Bronchial epithelial cell (primary cell): ENCODE results near the gene DBR1. TPM values are rescaled to one million over a fixed set of nuclear protein-coding genes. Genes with fewer than 3 reads are reported as not detected.
"Not testable (repeated sequence)": the region's sequence is repeated elsewhere in the genome, so short reads cannot be mapped to it uniquely, and the experiment has no call there.

Experiments used
- DNase-seq: peaks from one replicate; pipeline ENCODE4 v3.0.0-alpha.2; 2010; ENCODE audit warnings: low read depth
- FAIRE-seq: peaks from 2 replicates; lab custom pipeline; 2011; peaks lifted over from hg19 to GRCh38; lab: Jason Lieb, UNC
- H3K27me3 ChIP-seq: 2 replicates; pipeline ENCODE4 v1.5.1; 2011; ENCODE audit warnings: low read length; ENCODE audit not compliant: control insufficient read depth, insufficient read depth
- H3K36me3 ChIP-seq: 2 replicates; pipeline ENCODE4 v1.5.1; 2011; ENCODE audit warnings: low read length; ENCODE audit not compliant: control insufficient read depth, insufficient read depth
- H3K4me3 ChIP-seq: 2 replicates; pipeline ENCODE4 v1.5.1; 2011; ENCODE audit warnings: mild to moderate bottlenecking, low read depth, low read length, control low read depth
- CTCF ChIP-seq: IDR thresholded peaks from 2 replicates; pipeline ENCODE4 v1.5.1; 2011; ENCODE audit warnings: mild to moderate bottlenecking, moderate library complexity, low read length, control low read depth, inconsistent platforms; ENCODE audit not compliant: insufficient read depth, severe bottlenecking
- total RNA-seq: library from RNA; depleted of rRNA; stranded (reverse); fragments of >200 nt; gene quantifications from 2 replicates; pipeline ENCODE4 v1.2.1, GENCODE V29; 2014

Gene DBR1
- total RNA-seq, 1 donor from 2014 or later: 17.9 TPM

DNA sequence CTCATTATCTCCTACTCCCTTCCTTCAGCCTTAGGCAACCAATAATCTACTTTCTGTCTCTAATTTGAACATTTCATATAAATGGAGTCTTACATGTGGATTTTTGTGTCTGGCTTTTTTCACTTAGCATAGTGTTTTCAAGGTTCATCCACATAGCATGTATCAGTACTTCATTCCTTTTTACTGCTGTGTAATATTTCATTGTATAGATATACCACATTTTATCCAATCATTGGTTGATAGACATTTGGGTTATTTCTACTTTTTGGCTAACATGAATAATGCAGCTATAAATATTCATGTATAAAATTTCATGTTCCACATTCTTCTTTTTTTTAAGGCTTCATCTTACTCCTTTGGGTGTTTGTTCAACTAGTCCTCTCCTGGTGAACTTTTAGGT is 20.2 kb downstream of the DBR1 start:
- no peak for DNase-seq
- Histone ChIP-seq H3K36me3 (no peaks in the 10 kb centered on the region), H3K27me3 (no peaks in the 10 kb centered on the region), H3K4me3 (no peak overlapping the region)
- TF ChIP-seq CTCF: no peak
- no peak for FAIRE-seq

DNA sequence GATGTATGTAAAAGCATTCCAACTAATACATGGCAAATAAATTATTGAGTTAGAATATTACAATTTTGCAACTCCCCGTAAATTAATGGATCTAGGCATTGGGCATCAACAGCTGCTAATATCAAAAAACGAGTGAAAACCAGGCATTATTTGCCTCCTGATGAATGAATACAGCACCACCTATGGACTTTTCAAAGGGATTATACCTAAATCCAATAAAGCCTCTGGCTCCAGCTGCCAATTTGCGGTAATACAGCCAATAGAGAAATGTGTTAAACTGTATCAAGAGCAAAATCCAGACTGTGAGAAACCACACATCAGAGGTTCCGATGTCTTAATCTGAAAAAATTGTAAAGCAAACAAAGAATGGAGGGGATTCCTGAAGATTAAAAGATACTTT is 26.2 kb downstream of the DBR1 start:
- TF ChIP-seq CTCF: no peak
- no peak for FAIRE-seq
- no peak for DNase-seq
- no peak overlapping the region for H3K4me3 ChIP-seq
- H3K36me3 ChIP-seq: no peaks in the 10 kb centered on the region
- H3K27me3 ChIP-seq: no peaks in the 10 kb centered on the region

GRCh38 chr3:138142181-138142580 is 32.5 kb downstream of the DBR1 start:
- not testable (repeated sequence) for H3K4me3 ChIP-seq, H3K27me3 ChIP-seq, H3K36me3 ChIP-seq, FAIRE-seq, DNase-seq

GRCh38 chr3:138140940-138141339 is 33.8 kb downstream of the DBR1 start:
- TF ChIP-seq CTCF: no peak
- Histone ChIP-seq H3K4me3 (no peak overlapping the region), H3K27me3 (no peaks in the 10 kb centered on the region), H3K36me3 (no peaks in the 10 kb centered on the region)
- no peak for FAIRE-seq
- no peak for DNase-seq

DNA sequence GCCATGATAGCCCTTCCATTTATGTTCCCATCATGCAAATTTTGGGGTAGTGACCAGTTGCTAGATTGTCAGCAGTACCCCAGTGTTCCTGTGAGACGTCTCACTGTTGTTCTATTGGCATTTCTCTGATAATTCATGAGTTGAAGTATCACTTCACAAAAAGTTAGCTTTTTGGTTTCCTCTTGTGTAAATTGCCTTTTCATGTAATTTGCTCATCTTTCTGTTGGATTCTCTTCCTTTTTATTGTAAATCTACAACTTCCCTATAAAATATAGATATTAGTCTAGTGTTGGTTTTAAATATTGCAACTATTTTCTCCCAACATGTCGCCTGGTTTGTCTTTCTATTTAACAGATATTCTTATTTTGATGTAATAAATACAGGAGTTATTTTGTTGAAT is 35.0 kb downstream of the DBR1 start:
- DNase-seq (no peak), FAIRE-seq (no peak)
- Histone ChIP-seq H3K36me3 (no peaks in the 10 kb centered on the region), H3K27me3 (no peaks in the 10 kb centered on the region), H3K4me3 (no peak overlapping the region)
- TF ChIP-seq CTCF: no peak

GRCh38 chr3:138137861-138138260 is 36.9 kb downstream of the DBR1 start:
- Histone ChIP-seq H3K4me3 (no peak overlapping the region), H3K36me3 (no peaks in the 10 kb centered on the region), H3K27me3 (no peaks in the 10 kb centered on the region)
- no peak for DNase-seq
- no peak for FAIRE-seq
- TF ChIP-seq CTCF: no peak
